ENCODE measurements around the gene CERS1.

- TF ChIP-seq CTCF (tag by site-specific recombination; IDR thresholded peaks at IDR 0.05) (no peak), ZNF292 (tag by site-specific recombination; IDR thresholded peaks at IDR 0.05; ENCODE audit: borderline replicate concordance, low read depth) (no peak)
Observed at GRCh38 chr19:18899624-18900560, 3.9 kb upstream of the CERS1 start.

Data from HEK293 (cell line).